B cell (primary cell): ENCODE measurements around the gene CLDN7. TPM values are rescaled to one million over a fixed set of nuclear protein-coding genes. Genes with fewer than 3 reads are reported as not detected.
A peak's percentile ranks its signal among the peaks of the same experiment; 100 is the strongest.

ENCODE experiments used
- ATAC-seq: fragments of 200-7000 bp; cut with Tn5 transposase; one replicate; pipeline ENCODE4 v1.10.0; 2021; ENCODE audit warnings: low read depth, mild to moderate bottlenecking, moderate number of reproducible peaks, moderate library complexity
- CTCF ChIA-PET: fragments of 350-600 bp; sonication (Branson Sonifier 250); formaldehyde crosslinking; loops from one replicate; lab custom pipeline; 2021; ENCODE audit warnings: antibody characterized with exemption, inconsistent platforms; lab: Charles Lee
- POLR2A ChIA-PET: fragments of 350-600 bp; sonication (Branson Sonifier 250); formaldehyde crosslinking; loops from one replicate; lab custom pipeline; 2021; ENCODE audit warnings: antibody characterized with exemption; lab: Charles Lee
- DNase-seq: peaks from one replicate; pipeline ENCODE4 v3.0.0; 2013
- H2AFZ ChIP-seq: 2 replicates; pipeline ENCODE4 v1.6.1; 2012; ENCODE audit warnings: mild to moderate bottlenecking, low read depth, low read length; ENCODE audit not compliant: insufficient read depth, poor library complexity, severe bottlenecking
- H3K27ac ChIP-seq, 2 donors: 1 replicate in 1 of 2; 2 replicates in 1 of 2; pipeline ENCODE4 v1.5.1; 2012 to 2013; ENCODE audit warnings: low read length in 2 of 2, mild to moderate bottlenecking in 2 of 2, moderate library complexity in 1 of 2
- H3K27me3 ChIP-seq, 4 experiments: fragments of 200-600 bp in 1 of 4; sonication (generic) in 1 of 4; replicated peaks in 1 of 4; 1 replicate in 2 of 4; 2 replicates in 2 of 4; pipeline versions ENCODE4 v1.6.1 to v1.7.0; 2013 to 2016; ENCODE audit warnings: low read length in 3 of 4, mild to moderate bottlenecking in 2 of 4, mixed read lengths in 1 of 4, moderate library complexity in 1 of 4; ENCODE audit not compliant: insufficient read depth in 4 of 4, control insufficient read depth in 3 of 4; ENCODE audit errors: control extremely low read depth in 1 of 4
- H3K36me3 ChIP-seq, 2 experiments: replicated peaks in 1 of 2; 1 replicate in 1 of 2; 2 replicates in 1 of 2; pipeline versions ENCODE4 v1.6.1 to v1.7.1; 2013; ENCODE audit warnings: low read length in 1 of 2; ENCODE audit not compliant: insufficient read depth in 2 of 2, control insufficient read depth in 1 of 2; ENCODE audit errors: control extremely low read depth in 1 of 2, extremely low read depth in 1 of 2
- H3K4me1 ChIP-seq, 2 donors: fragments of 200-600 bp in 1 of 2; sonication (generic) in 1 of 2; 1 replicate in 1 of 2; 2 replicates in 1 of 2; pipeline versions ENCODE4 v1.5.1 to v1.6.1; 2013 to 2017; ENCODE audit warnings: low read length in 2 of 2; ENCODE audit not compliant: control insufficient read depth in 2 of 2, insufficient read depth in 2 of 2
- H3K4me2 ChIP-seq: replicated peaks from 2 replicates; pipeline ENCODE3; 2012; ENCODE audit warnings: mild to moderate bottlenecking, low read depth, low read length; ENCODE audit not compliant: poor library complexity, severe bottlenecking
- H3K4me3 ChIP-seq, 5 experiments: fragments of 200-600 bp in 1 of 5; sonication (generic) in 1 of 5; 1 replicate in 3 of 5; 2 replicates in 2 of 5; pipeline versions ENCODE4 v1.5.1 to v1.7.0; 2011 to 2016; ENCODE audit warnings: low read length in 4 of 5, mild to moderate bottlenecking in 4 of 5, low read depth in 2 of 5, control low read depth in 1 of 5, moderate library complexity in 1 of 5; ENCODE audit not compliant: insufficient read depth in 1 of 5; ENCODE audit errors: control extremely low read depth in 1 of 5, extremely low read depth in 1 of 5
- H3K79me2 ChIP-seq: fragments of 200-600 bp; sonication (generic); one replicate; pipeline ENCODE4 v1.6.0; 2016; ENCODE audit warnings: low read length; ENCODE audit not compliant: control insufficient read depth, insufficient read depth
- H3K9ac ChIP-seq: fragments of 200-600 bp; sonication (generic); 2 replicates; pipeline ENCODE4 v1.6.1; 2017; ENCODE audit warnings: mild to moderate bottlenecking, low read length, moderate library complexity
- H3K9me3 ChIP-seq, 3 donors: one replicate each; pipeline versions ENCODE4 v1.6.1 to v1.7.1; 2013; ENCODE audit warnings: low read length in 2 of 3; ENCODE audit not compliant: control insufficient read depth in 2 of 3, insufficient read depth in 1 of 3; ENCODE audit errors: control extremely low read depth in 1 of 3
- H4K20me1 ChIP-seq: 2 replicates; pipeline ENCODE4 v1.6.0; 2012; ENCODE audit warnings: mild to moderate bottlenecking, low read length; ENCODE audit not compliant: insufficient read depth, control insufficient read depth, poor library complexity, severe bottlenecking
- H3K27ac Mint-ChIP-seq: one replicate; pipeline ENCODE4 v1.8.0; 2021; ENCODE audit warnings: mixed read lengths
- H3K27me3 Mint-ChIP-seq: one replicate; pipeline ENCODE4 v1.8.0; 2021; ENCODE audit warnings: mixed read lengths
- H3K4me1 Mint-ChIP-seq: one replicate; pipeline ENCODE4 v1.8.0; 2021; ENCODE audit warnings: mixed read lengths
- H3K4me3 Mint-ChIP-seq: one replicate; pipeline ENCODE4 v1.8.0; 2021; ENCODE audit warnings: mixed read lengths
- H3K9me3 Mint-ChIP-seq: one replicate; pipeline ENCODE4 v1.8.0; 2022; ENCODE audit warnings: mixed read lengths; ENCODE audit not compliant: insufficient read depth
- CTCF ChIP-seq: fragments of 200-600 bp; IDR thresholded peaks from one replicate; pipeline ENCODE4 v1.8.0; 2022; ENCODE audit warnings: antibody characterized with exemption, mild to moderate bottlenecking
- EZH2 ChIP-seq: IDR thresholded peaks from 2 replicates; pipeline ENCODE4 v1.6.1; 2012; ENCODE audit warnings: borderline replicate concordance, low read depth, mild to moderate bottlenecking, moderate library complexity, low read length; ENCODE audit not compliant: insufficient read depth, poor library complexity, severe bottlenecking
- WGBS: methylation state at CpG from one replicate; pipeline ENCODE4 v1.1.5; 2013; ENCODE audit warnings: missing lambda C conversion rate; ENCODE audit not compliant: insufficient coverage; 5-methylcytosine and 5-hydroxymethylcytosine counted together
- intact Hi-C: fragments of 100-400 bp; cut with micrococcal nuclease; formaldehyde crosslinking; loops from one replicate; pipeline ENCODE4 v1.10.0; 2022
- polyA plus RNA-seq: library from polyadenylated mRNA; depleted of rRNA; stranded (reverse); fragments of >200 nt; gene quantifications from 2 replicates; pipeline ENCODE4 v1.2.3, GENCODE V29; 2012
- total RNA-seq, 2 donors: library from RNA; stranded (reverse); fragments of 120-200 nt in 1 of 2; gene quantifications; 1 replicate in 1 of 2; 2 replicates in 1 of 2; pipeline versions ENCODE4 v1.2.3 to v1.2.4, GENCODE V29; 2013 to 2022

The CLDN7 gene
- total and polyA plus RNA-seq, 2 donors (not counting 1 experiment from before 2014, with no cell fraction given), result 1.2 to 5.8 TPM

- H3K9me3 Mint-ChIP-seq, result no peaks in the 10 kb centered on the region
- ChIA-PET POLR2A (interaction anchor here (0.6 to 9.1 kb wide), 4 partner anchors 23 to 115 kb away, joined by 3 to 157 read pairs (median 3); partner anchors contain the start of genes DVL2, GABARAP and PHF23), CTCF (interaction anchor here (0.6 to 2.3 kb wide), 7 partner anchors 8 to 170 kb away, joined by 3 to 7 read pairs (median 4); partner anchors contain the start of genes GABARAP and SLC16A11)
- H3K4me1 ChIP-seq, result peaks cover 25 to 50% of the 10 kb centered on the region in 2 donors
- peak; percentile 44 for TF ChIP-seq CTCF
- TF ChIP-seq EZH2, result no peak
- peak overlapping the region; percentile 97 for H3K4me3 Mint-ChIP-seq
- H3K27me3 ChIP-seq, result peaks cover 0 to 4% (median 0%) of the 10 kb centered on the region in 4 experiments
- H3K4me3 ChIP-seq, result peak overlapping the region; percentile 39 to 66 (median 53)
- H3K36me3 ChIP-seq, result no peaks in the 10 kb centered on the region
- H3K27ac ChIP-seq, result peak overlapping the region; percentile 77 to 90
- H2AFZ ChIP-seq, result peak overlapping the region; percentile 53
- intact Hi-C loops, result loop anchor here (1.0 to 2.0 kb wide), 8 partner anchors 9 to 472 kb away; partner anchors contain the start of genes DVL2, EIF5A, ELP5 and PHF23
- DNase-seq (peak; percentile 99), ATAC-seq (peak; percentile 85)
- under 1% methylated on average over 40 of the region's 45 CpGs for WGBS
- H3K79me2 ChIP-seq, result peaks cover 7% of the 10 kb centered on the region
- H3K9ac ChIP-seq, result peak overlapping the region; percentile 66
- H3K9me3 ChIP-seq, result no peaks in the 10 kb centered on the region
- H3K4me1 Mint-ChIP-seq, result peaks cover 49% of the 10 kb centered on the region
- H3K27ac Mint-ChIP-seq, result peak overlapping the region; percentile 99
- H3K27me3 Mint-ChIP-seq, result peaks cover 5% of the 10 kb centered on the region
- H4K20me1 ChIP-seq, result no peaks in the 10 kb centered on the region
- H3K4me2 ChIP-seq, result peak overlapping the region; percentile 86
Measured at GRCh38 chr17:7214300-7215135, 47.8 kb downstream of the CLDN7 start.
